IPS-18c (cell line): ENCODE data around the gene GABRB2.
"Not testable (repeated sequence)": the region's sequence is repeated elsewhere in the genome, so short reads cannot be mapped to it uniquely, and the experiment has no call there.

ENCODE experiments used
- H3K4me3 ChIP-seq: 2 replicates; pipeline ENCODE4 v1.7.0; 2013; ENCODE audit warnings: low read depth, mild to moderate bottlenecking, low read length, moderate library complexity; ENCODE audit not compliant: insufficient read depth
- H3K9me3 ChIP-seq: one replicate; pipeline ENCODE4 v1.6.1; 2013; ENCODE audit warnings: mild to moderate bottlenecking, low read length, moderate library complexity; ENCODE audit not compliant: control insufficient read depth, insufficient read depth

GABRB2 gene

DNA sequence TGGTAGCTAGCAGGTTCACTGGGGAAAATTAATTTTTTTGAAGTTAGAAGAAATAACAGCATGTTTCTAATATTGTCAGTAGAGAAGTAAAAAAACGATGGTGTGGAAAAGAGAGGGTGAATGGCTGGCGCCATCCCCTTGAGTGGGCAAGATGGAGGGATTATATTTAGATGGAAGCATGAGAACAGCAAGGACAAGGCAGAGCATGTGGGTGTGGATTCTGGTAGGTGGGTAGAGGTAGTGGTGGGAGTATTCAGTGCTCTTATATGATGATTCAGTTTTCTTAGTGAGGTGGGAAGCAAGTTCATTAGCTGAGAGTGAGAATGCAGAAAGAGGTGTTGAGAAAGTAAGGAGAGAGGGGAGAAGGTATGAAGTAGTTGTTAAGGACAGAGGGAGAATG is 188.1 kb downstream of the GABRB2 start:
- no peaks in the 10 kb centered on the region for H3K9me3 ChIP-seq
- no peak overlapping the region for H3K4me3 ChIP-seq

GRCh38 chr5:161344234-161344633 is 202.3 kb downstream of the GABRB2 start:
- H3K9me3 ChIP-seq = no peaks in the 10 kb centered on the region
- H3K4me3 ChIP-seq = no peak overlapping the region

DNA sequence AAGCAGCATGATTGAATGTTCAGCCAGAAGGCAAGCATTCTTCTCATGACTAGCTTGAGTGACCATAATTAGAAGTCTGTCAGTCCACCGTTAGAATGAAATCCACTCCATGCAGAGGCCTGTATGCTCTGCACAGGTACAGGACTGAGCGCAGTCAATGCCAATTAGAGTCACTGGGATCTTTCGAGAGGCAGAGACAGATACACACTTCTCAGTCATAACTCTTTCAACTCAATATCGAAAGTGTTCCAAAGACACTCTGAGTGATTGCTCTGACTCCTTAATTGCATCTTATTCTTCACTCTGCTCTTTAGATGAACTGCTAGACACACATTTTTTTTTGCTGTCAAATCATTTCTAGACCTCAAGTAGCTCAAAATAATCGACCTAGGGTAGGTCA is 203.6 kb downstream of the GABRB2 start:
- Histone ChIP-seq H3K9me3 (no peaks in the 10 kb centered on the region), H3K4me3 (no peak overlapping the region)

DNA sequence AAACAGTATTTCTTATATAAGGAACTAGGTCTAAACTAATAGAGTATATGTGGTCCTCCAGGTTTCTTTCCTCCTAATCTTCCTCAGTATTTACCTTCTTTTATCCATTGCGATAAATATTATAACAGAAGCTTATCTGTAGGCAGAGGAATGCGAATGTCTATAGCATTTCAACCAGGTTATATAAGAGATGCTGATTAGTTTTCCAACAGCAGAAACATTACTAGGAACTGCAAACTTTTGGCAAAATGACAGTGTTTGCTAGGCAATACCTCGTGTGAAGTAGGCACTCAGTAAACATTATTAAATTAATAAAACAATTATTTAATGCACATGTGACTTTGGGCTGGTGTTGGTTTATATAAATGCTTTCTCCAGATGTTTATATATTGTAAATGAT is 206.5 kb downstream of the GABRB2 start:
- no peak overlapping the region for H3K4me3 ChIP-seq
- H3K9me3 ChIP-seq = no peaks in the 10 kb centered on the region

DNA sequence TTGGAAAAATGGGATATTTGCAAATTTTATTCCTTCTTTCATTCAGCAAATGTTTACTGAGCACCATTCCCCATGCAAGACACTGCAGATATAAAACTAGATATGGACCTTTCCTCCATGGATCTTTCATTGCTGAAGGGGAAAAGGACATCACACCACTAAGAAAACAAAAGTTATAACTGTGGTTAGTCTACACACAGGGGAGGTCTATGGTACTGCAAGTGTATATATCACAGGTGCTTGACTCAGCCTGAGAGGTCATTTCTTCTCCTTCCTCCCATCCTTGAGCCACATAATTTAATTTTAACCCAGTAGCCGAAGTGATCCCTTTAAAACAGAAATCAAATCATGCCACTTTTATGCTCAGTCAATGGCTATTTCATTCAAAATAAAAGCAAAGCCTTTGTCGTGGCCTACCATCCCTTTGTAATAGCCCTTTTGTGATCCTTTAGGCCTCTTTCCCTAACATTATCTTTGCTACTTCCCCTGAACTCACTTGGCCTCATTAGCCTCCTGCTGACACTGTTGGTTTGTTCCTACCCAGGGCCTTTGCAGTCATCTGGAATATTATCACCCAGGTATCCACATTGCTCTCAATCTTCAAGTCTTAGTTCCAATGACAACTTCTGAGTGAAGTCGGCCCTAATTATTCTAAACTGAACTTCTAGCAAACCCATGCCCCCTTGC is 213.2 kb downstream of the GABRB2 start:
- Histone ChIP-seq H3K9me3 (no peaks in the 10 kb centered on the region), H3K4me3 (no peak overlapping the region)

DNA sequence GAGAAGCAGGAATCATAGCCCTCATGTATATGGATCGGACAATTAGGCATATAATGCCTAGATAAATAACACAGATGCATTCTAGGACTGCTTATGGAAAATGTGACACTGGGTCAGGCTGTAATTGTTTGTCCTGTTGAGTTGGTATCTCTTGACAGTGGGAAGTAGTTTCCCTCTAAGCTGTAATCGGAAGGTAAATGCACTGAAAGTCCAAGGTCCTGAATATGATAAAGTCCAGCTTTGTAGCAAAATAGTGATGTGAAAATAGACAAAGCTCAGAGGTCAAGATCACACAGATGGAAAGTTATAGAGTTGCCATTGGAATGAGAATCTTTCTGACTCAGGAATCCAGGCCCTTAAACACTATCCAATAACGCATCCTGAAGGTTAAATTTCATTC is 214.2 kb downstream of the GABRB2 start:
- no peaks in the 10 kb centered on the region for H3K9me3 ChIP-seq
- no peak overlapping the region for H3K4me3 ChIP-seq

- Histone ChIP-seq H3K9me3 (no peaks in the 10 kb centered on the region), H3K4me3 (no peak overlapping the region)
Observed at GRCh38 chr5:161314033-161314432, 232.5 kb downstream of the GABRB2 start.

GRCh38 chr5:161312882-161313281 is 233.6 kb downstream of the GABRB2 start:
- no peaks in the 10 kb centered on the region for H3K9me3 ChIP-seq
- H3K4me3 ChIP-seq = no peak overlapping the region

DNA sequence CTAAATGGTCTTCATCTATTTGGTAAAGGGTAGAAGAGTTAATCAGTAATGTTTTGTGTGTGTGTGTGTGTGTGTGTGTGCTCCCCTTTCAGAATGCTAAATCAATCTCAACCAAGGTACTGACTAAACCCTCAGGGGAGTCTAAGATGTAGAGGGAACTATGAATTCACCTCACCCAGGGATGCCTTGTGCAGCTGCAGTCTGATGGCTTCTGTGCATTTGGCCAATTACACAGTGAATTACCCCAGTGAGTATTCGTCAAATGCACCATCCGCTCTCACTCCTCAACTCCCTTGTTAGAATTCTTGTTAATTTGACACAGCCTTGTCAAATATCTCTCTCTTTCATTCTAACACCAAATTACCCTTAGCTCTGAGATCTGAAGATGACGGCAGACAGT is 234.6 kb downstream of the GABRB2 start:
- H3K9me3 ChIP-seq = no peaks in the 10 kb centered on the region

GRCh38 chr5:161311146-161311708 is 235.3 kb downstream of the GABRB2 start:
- no peak overlapping the region for H3K4me3 ChIP-seq
- H3K9me3 ChIP-seq = no peaks in the 10 kb centered on the region

More for the DNA sequence above, 234.6 kb downstream of the GABRB2 start:
- H3K4me3 ChIP-seq = no peak overlapping the region

DNA sequence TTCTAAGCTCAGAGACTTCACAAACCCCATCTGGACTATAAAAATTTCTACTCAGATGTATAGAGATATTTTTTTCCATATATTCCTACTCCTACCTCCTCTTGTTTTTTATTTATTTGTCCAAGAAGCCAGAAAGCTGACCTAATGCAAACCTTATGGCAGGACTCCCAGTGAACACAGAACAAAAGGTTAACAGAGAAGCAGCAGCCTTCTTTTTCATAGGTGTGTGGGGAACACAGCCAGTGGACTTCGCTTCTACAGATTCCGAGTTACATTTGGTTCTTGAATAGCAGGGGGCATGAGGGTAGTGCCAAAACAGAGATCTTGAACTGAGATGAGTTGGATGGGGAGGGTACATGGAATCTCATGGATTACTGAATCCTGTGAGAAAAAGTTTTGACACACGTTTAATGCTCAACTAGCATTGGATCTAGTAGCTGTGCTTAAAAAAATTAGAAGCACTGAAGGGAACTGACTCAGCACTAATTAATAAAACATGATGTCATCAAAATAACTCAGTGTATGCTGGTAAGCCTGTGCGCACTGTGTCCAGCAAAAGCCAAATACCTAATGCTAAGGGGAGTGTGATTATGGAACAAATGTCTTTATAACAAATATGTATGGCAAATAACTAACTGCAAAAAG is 240.1 kb downstream of the GABRB2 start:
- Histone ChIP-seq H3K9me3 (no peaks in the 10 kb centered on the region), H3K4me3 (no peak overlapping the region)

- Histone ChIP-seq H3K4me3 (no peak overlapping the region), H3K9me3 (no peaks in the 10 kb centered on the region)
Observed at GRCh38 chr5:161305601-161306000, 240.9 kb downstream of the GABRB2 start.

- Histone ChIP-seq H3K9me3 (no peaks in the 10 kb centered on the region), H3K4me3 (no peak overlapping the region)
Observed at GRCh38 chr5:161302559-161302958, 244.0 kb downstream of the GABRB2 start.

DNA sequence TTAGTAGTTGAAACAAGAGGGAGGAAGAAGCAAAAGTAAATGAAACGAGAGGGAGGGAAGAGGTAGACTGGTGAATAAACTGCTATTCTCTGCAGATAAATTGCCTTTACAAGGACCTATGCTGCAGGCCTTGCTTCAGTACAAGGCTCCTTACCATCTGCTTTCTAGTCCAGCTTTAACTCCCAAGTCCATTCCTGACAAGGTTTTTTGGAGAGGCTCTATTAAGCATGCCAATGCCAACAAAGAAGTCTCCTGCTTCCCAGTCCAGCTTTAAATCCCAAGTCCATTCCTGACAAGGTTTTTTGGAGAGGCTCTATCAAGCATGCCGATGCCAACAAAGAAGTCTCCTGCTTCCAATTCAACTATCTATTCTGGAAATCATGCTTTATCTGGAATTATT is 244.9 kb downstream of the GABRB2 start:
- H3K9me3 ChIP-seq = no peaks in the 10 kb centered on the region
- no peak overlapping the region for H3K4me3 ChIP-seq

DNA sequence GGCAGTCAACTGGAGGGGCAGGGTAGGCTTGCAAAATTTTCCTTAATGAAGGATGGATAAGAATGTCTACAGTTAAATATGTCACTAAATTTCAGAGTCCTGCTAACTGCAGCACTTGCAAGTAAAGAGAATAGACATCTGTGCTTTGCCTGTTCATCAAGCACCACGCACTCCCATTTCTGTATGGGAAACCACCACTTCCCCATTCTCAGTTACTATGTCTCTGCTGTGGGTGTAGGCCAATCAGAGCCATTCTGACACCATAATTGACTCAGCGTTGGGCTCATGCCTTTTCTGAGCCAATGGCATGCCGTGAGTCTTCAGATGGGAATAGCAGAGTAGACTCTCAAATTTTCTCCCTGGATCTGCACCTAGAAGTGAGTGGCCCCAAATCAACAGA is 247.5 kb downstream of the GABRB2 start:
- Histone ChIP-seq H3K9me3 (no peaks in the 10 kb centered on the region), H3K4me3 (no peak overlapping the region; the same call in 1 of the 2 replicates)

- H3K9me3 ChIP-seq, H3K4me3 ChIP-seq: not testable (repeated sequence)
Observed at GRCh38 chr5:161297388-161297787, 249.1 kb downstream of the GABRB2 start.

GRCh38 chr5:161295721-161296250 is 250.7 kb downstream of the GABRB2 start:
- H3K4me3 ChIP-seq = no peak overlapping the region
- H3K9me3 ChIP-seq = no peaks in the 10 kb centered on the region

DNA sequence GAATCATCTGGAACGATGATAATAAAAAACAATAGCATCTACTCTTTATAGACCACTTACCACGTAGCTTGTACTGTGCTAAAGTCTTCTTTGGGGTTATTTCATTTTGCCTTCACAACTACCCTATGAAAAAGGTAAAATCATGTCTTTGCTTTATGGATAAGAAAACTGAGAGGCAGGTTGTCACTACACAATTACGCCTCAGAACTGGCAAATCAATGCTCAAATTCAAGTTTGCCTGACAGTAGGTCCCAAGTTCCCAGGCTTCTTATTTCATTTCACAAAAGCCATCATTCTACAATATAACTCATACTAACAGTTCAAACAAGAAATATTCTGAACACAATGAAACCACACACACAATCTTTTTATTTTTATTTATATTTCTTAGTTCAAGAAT is 258.5 kb downstream of the GABRB2 start:
- Histone ChIP-seq H3K9me3 (no peaks in the 10 kb centered on the region), H3K4me3 (no peak overlapping the region)
